HK-2 (cell line): ENCODE data around the gene SLPI.

Experiments used
- DNase-seq: peaks from one replicate; pipeline ENCODE4 v3.0.0-alpha.2; 2018; ENCODE audit not compliant: unreplicated experiment

SLPI gene

GRCh38 chr20:45254383-45255262 is at the start of gene SLPI:
Gene SLPI (minus strand): TSS chr20:45254564. CDS start chr20:45254543, 21 bp downstream.
- DNase-seq = no peak

DNA sequence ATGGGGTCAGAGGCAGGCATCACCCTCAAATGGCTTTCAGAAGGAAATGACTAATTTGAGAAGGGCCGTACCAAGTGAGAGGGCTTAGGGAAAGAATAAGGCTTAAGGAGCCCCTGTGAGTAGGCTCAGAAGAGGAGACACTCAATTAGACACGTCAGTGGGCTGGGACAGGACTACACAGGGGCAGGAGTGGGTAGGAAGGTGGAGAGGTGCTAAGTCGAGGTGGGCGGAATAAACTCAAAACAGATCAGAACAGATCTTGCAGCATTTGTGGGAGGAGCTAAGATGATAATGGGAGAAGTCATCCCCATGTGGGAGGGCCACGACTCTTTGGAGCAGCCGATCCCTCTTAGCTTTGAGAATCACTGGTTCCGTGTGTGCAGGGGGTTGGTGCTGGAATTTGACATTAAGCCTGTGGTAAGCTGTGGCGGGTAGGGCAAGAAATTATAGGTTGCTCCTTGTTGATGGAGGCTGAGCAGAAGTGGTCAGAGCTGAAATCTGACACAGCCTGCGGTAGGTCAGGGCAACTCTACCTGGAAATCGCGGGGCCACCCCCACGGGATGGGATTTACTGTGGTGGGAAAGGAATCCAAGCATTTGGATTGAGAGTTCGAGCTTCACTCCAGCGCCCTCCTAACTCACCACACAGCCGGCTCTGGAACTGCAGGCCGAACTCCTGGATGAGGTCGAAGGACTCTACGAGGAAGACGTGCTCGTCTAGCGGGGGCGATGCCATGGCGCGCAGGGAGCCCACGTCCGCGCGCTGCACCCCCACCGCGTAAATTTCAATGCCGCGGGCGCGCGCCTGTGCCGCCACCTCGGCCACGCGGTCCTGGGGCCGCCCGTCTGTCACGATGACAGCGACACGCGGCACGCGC is 49.5 kb upstream of the SLPI start:
- DNase-seq = no peak

DNA sequence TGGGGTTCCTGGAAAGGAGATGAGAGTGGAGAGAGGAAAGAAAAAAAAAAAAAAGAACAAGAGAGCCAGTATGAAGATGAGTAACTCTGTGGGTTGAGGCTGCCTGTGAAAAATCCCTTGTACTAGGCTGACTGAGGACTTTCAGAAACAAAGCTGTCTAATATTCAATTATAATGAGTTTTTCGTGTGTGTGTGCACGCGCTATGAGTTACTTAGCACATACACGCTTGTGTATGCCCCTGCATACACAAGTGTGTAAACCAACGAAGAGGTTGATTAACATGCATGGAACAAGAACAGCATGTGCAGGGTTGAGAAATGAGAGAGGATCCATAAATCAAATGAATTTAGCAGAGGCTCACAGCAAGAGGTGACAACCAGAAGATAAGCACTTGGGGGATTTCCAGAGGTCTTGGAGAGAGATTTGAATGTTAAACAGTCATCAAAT is 47.5 kb upstream of the SLPI start:
- DNase-seq = no peak

- peak; percentile 45 for DNase-seq
These were observed 46.6 kb upstream of the SLPI start for GRCh38 chr20:45300961-45301360.

GRCh38 chr20:45299786-45300185 is 45.4 kb upstream of the SLPI start:
- no peak for DNase-seq

GRCh38 chr20:45297786-45298497 is 43.6 kb upstream of the SLPI start:
- no peak for DNase-seq

- no peak for DNase-seq
These were observed 40.3 kb upstream of the SLPI start for GRCh38 chr20:45294659-45295058.

- no peak for DNase-seq
These were observed 39.6 kb upstream of the SLPI start for GRCh38 chr20:45294003-45294368.

DNA sequence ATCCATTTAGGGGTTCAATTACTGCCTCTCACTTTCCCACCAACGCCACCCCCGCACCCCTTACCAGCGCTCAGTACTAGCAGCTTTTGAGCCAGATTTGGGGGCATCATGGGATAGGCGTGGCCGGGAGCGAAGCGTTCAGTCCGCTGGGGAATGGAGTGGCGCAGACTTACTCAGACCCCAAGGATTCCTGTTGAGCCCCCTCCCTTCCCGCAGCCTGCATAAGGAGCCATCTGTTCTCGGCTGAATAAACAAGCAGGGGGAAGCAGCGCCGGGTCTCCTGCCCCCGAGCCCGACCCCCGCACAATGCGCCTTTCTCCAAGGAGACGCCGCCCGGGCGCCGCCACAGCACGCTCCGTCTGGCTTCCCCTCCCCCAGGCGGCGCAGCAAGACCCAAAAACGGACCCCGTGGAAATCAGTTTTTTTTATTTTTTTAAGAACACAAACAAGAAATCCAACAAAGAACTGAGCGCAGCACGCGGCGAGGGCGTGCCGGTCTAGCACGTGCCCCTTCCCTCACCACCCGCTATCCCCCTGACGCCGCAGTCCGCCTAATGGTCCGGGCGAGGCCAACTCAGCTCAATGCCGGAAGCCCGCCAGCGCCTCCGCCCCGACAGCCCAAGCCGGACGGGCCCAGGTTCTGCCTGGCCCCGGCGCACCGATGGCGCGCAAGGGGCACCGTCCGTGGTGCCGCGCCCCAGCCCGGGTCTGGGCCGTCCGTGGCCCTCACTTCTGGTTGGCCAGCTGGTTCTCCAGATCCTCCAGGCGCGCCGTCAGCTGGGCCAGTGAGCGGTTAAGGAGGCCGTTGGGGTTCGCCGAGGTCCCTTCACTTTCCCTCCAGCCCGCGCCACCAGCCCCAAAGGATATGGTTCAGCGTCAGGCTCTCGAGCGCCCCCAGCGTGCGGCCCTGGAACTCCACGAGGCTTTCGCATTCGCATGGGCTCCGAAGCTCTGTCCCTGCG is 39.0 kb upstream of the SLPI start:
- peak; percentile 97 for DNase-seq

GRCh38 chr20:45292343-45292742 is 38.0 kb upstream of the SLPI start:
- DNase-seq = no peak

DNA sequence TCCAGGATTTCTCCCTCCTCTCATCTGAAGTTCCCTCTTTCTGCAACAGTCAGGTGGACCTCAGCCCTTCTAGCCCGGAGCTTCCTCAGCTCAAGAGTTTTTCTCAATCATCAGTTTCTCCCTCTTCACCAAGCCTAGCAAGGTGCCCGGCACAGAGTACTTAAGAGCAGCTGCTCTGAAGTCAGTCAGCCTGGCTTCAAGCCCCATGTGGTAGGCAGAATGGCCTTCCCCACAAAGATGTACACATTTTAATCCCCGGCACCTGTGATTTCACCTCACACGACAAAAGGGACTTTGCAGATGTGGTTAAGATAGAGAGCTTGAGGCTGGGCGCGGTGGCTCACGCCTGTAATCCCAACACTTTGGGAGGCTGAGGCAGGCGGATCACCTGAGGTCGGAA is 37.2 kb upstream of the SLPI start:
- DNase-seq = no peak

DNA sequence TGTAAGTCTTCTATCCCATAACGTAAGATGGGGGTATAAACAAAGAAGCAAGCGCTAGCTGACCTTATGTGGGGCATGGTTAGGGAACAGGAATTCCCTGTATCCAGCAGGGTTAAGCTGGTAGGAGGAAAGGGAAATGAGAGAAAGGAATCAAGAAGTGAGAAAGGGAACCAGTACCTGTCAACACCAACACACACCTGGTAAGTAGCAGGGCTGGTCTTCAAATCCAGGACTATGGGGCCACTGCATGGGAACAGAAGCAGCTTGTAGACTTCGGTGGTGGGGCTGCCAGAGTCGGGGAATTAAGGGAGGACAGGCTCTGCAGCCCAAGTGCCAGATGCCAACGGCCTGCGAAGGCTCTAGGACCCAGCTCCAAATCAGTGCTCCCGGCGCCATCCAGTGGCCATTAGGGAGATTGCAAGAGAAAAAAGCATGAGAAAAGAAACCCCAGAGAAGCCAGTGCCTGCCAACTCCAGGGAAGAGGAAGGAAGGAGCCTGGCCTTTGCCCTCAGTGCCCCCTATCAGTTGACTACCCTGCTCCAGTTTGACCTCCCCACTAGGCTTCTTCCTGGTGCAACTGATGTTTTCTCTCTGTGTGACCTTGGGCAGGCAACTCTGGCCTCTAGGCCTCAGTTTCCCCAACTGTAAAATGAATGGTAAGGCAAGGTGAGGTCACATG is 36.5 kb upstream of the SLPI start:
- DNase-seq = peak; percentile 88

GRCh38 chr20:45289942-45290676 is 35.7 kb upstream of the SLPI start:
- DNase-seq = no peak

- no peak for DNase-seq
These were observed 34.5 kb upstream of the SLPI start for GRCh38 chr20:45288860-45289259.

DNA sequence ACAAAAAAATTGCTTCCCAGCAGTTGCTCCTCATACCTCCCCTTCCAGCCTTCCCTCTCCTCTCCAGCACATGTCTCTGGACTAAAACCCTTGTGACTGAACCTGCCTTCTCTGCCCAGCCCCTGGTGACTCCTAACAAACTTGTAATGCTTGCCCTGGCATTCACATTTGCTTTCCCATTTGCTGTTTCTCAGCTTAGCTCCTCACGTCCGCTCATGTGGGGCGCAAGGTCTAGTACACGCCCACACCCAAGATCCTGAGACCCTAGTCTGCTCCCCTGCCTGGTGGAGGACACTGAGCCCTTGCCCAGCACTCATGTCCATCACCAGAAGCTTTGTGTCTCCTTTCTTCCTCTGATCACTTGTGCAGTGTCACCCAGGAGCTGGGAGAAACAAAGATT is 34.0 kb upstream of the SLPI start:
- DNase-seq = no peak

DNA sequence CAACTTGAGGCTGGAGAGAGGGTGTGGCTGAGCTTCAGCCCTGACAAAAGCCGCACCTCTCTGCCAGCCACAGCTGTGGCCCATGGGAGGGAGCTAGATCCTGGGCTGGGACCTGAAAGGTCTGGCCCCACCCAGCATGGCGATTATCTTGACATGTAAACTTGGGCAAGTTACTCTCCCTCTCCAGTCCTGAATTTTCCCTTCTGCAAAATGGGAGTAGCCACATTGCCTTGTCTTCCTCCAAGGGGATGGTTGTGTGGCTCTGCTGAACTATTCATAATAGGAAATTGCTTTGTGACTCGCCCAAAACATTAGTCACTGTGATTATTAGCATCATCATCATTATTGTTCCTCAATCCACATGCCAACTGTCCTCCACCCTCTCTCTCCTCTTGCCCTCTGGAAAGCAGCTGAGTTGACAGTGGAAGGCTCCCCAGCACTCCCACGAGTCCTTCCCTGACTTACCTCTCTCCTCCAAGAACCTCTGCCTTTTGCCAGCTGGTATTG is 29.2 kb upstream of the SLPI start:
- DNase-seq = no peak

DNA sequence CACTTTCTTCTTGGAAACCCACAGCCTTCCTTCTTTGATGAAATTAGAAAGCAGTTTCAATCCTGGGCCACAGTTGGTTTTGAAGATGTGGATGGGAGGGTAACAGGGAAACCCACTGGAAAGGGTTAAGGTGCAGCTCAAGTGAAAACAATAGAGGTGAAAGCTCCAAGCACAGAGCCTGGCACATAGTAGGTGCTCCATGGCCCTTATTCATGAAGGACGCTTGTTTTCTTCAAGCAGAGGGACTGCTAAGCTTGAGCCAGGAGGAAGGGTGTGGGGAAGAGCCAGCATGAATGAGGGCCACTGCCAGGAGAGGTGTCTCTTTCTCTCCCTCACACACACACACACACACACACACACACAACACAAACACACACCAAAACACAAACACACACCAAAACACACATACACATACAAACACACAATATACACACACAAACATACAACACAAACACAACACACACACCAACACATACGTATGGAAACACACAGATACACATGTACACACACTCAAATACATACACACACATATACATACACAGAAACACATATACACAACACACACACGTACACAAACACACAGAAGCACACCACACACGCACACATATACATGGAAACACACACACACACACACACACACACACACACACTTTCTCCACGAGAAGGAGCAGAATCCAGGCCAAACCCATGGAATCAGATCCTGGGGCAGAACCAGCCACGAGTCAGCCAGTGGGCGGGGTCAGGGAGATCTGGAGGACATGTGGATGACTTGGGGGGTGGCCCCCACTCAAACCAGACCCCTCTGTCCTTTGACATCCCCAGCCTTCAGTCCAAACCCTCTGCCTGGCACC is 28.6 kb upstream of the SLPI start:
- DNase-seq = no peak

DNA sequence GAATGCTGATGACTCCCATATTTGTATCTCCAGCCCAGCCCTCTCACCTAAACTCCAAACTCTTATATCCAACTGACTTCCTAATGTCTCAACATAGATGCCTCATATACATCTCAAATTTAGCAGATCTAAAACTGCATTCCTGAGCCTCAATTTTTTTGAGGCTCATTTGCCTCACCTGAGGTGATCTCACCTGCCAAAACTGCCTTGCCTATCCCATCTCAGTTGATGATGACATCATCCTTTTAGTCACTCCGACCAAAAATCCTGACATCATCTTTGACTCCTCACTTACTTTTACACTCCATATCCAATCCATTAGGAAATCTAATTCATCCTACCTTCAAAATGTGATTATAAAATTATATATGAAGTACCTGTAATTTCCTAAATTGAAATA is 25.6 kb upstream of the SLPI start:
- no peak for DNase-seq

DNA sequence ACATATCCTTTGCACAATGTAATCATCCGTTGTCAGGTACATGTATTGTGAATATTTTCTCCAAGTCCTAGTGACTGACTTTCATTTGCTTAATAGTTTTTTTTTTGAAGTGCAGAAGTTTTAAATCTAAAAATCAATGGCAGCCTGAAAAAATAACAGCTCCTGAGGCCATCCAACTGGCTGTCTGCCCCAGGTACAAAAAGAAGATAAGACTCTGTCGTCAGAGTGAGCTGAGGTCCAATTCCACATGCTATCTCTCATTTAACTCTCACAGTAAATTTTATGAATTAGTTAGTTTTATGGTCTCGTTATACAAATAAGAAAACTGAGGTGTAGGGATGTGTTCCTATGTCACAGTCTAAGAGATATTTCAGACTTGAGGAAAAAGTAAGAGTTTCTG is 21.0 kb upstream of the SLPI start:
- DNase-seq = no peak
